Measurements from ENCODE around the gene THAP7. TPM values are rescaled to one million over a fixed set of nuclear protein-coding genes. Genes with fewer than 3 reads are reported as not detected.

Gene THAP7
- total and polyA plus RNA-seq, 12 donors: 15.7 to 189 (median 48.6) TPM

- Histone ChIP-seq H3K27ac (no peak overlapping the region), H3K9me3 (replicated peaks in 1 of 3) (no peaks in the 10 kb centered on the region), H3K27me3 (no peaks in the 10 kb centered on the region), H3K4me3 (no peak overlapping the region), H3K4me1 (replicated peaks in 1 of 2) (no peaks in the 10 kb centered on the region), H3K36me3 (replicated peaks in 1 of 2) (peaks cover 0 to 52% of the 10 kb centered on the region in 2 donors)
- intact Hi-C loops (cut with DNase I): no loop called here
- WGBS, 4 donors: 95 to 100% (median 97%) methylated on average over 1 to 29 of the region's 29 CpGs
- TF ChIP-seq CTCF (IDR thresholded peaks at IDR 0.05) (no peak), POLR2A (IDR thresholded peaks at IDR 0.05) (no peak)
- DNase-seq: no peak
These were observed 8.4 kb downstream of the THAP7 start for GRCh38 chr22:20993304-20994127.

GRCh38 chr22:20992456-20993303 lies 9.2 kb downstream of the THAP7 start:
- Histone ChIP-seq H3K9me3 (replicated peaks in 1 of 3) (no peaks in the 10 kb centered on the region), H3K4me3 (no peak overlapping the region), H3K36me3 (replicated peaks in 1 of 2) (peaks cover 0 to 57% of the 10 kb centered on the region in 2 donors), H3K27me3 (no peaks in the 10 kb centered on the region), H3K27ac (no peak overlapping the region), H3K4me1 (replicated peaks in 1 of 2) (no peaks in the 10 kb centered on the region)
- no peak for TF ChIP-seq CTCF (IDR thresholded peaks at IDR 0.05)
- no peak for TF ChIP-seq POLR2A (IDR thresholded peaks at IDR 0.05)
- intact Hi-C loops (cut with DNase I): no loop called here
- 86 to 91% (median 90%) methylated on average over 14 to 21 of the region's 21 CpGs for WGBS, 4 donors
- DNase-seq: no peak

DNA sequence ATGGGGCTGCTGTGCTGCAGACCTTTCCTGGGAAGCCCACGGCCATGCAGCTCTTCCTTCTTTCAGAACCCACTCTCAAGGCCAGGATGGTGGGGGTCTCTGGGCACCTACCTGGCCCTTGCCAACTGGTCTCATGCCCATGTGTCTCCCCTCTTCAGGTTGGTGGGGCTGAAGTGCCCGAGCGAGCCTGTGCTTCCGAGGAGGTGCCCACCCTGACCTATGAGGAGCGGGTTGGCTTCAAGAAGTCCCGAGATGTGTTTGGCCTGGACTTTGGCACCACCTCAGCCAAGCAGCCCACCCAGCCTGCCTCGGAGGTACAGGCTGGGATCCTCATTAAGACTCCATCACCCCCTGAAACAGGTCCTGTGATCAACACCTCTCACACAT lies 9.9 kb downstream of the THAP7 start:
- H3K9me3 ChIP-seq (replicated peaks in 1 of 3): no peaks in the 10 kb centered on the region
- no peak for DNase-seq
- TF ChIP-seq CTCF (IDR thresholded peaks at IDR 0.05): no peak
- no peak for TF ChIP-seq POLR2A (IDR thresholded peaks at IDR 0.05)
- H3K36me3 ChIP-seq (replicated peaks in 1 of 2): peaks cover 0 to 63% of the 10 kb centered on the region in 2 donors
- no peaks in the 10 kb centered on the region for H3K27me3 ChIP-seq
- no peaks in the 10 kb centered on the region for H3K4me1 ChIP-seq (replicated peaks in 1 of 2)
- no peak overlapping the region for H3K27ac ChIP-seq
- 40 to 94% (median 87%) methylated on average over 1 to 7 of the region's 7 CpGs for WGBS, 4 donors
- no peak overlapping the region for H3K4me3 ChIP-seq
- intact Hi-C loops (cut with DNase I): no loop called here

- Histone ChIP-seq H3K27me3 (no peaks in the 10 kb centered on the region), H3K27ac (no peak overlapping the region), H3K36me3 (replicated peaks in 1 of 2) (peaks cover 0 to 69% of the 10 kb centered on the region in 2 donors), H3K9me3 (replicated peaks in 1 of 3) (no peaks in the 10 kb centered on the region), H3K4me1 (replicated peaks in 1 of 2) (no peaks in the 10 kb centered on the region), H3K4me3 (no peak overlapping the region)
- DNase-seq: no peak
- 90 to 95% (median 92%) methylated on average over 4 to 24 of the region's 24 CpGs for WGBS, 4 donors
- TF ChIP-seq CTCF (IDR thresholded peaks at IDR 0.05) (no peak), POLR2A (IDR thresholded peaks at IDR 0.05) (no peak)
- intact Hi-C loops (cut with DNase I): no loop called here
These were observed 10.5 kb downstream of the THAP7 start for GRCh38 chr22:20991252-20992055.

Data from adrenal gland (tissue), 12 donors.